Breast epithelium (tissue), 4 donors: Measurements from ENCODE around the gene MFSD8. TPM values are rescaled to one million over a fixed set of nuclear protein-coding genes. Genes with fewer than 3 reads are reported as not detected.
"Not testable (repeated sequence)": the region's sequence is repeated elsewhere in the genome, so short reads cannot be mapped to it uniquely, and the experiment has no call there.

Experiments used
- DNase-seq, 2 donors: peaks; one replicate each; pipeline ENCODE4 v3.0.0-alpha.2; 2019; ENCODE audit warnings: low spot score in 2 of 2
- H3K27ac ChIP-seq, 2 donors: fragments of 200-600 bp; sonication (generic) in 1 of 2; one replicate each; pipeline ENCODE4 v1.5.1; 2016 to 2019; ENCODE audit warnings: mild to moderate bottlenecking in 1 of 2
- H3K27me3 ChIP-seq, 2 donors: fragments of 200-600 bp; sonication (generic) in 1 of 2; one replicate each; pipeline versions ENCODE4 v1.5.1 to v1.6.0; 2017 to 2019; ENCODE audit warnings: control low read depth in 1 of 2, mild to moderate bottlenecking in 1 of 2
- H3K36me3 ChIP-seq: fragments of 200-600 bp; one replicate; pipeline ENCODE4 v1.5.1; 2019
- H3K4me1 ChIP-seq, 2 donors: fragments of 200-600 bp; sonication (generic); one replicate each; pipeline ENCODE4 v1.5.1; 2016 to 2019; ENCODE audit warnings: control low read depth in 1 of 2
- H3K4me3 ChIP-seq, 3 donors: fragments of 200-600 bp; sonication (generic); 1 replicate in 2 of 3; 2 replicates in 1 of 3; pipeline ENCODE4 v1.5.1; 2016 to 2019; ENCODE audit warnings: mild to moderate bottlenecking in 3 of 3, moderate library complexity in 2 of 3
- H3K9me3 ChIP-seq, 2 donors: fragments of 200-600 bp; sonication (generic) in 1 of 2; one replicate each; pipeline ENCODE4 v1.5.1; 2016 to 2019; ENCODE audit warnings: control low read depth in 1 of 2
- CTCF ChIP-seq, 3 donors: fragments of 450-650 bp; IDR thresholded peaks; one replicate each; pipeline ENCODE4 v1.5.1; 2016 to 2017; ENCODE audit warnings: antibody characterized with exemption in 3 of 3, mild to moderate bottlenecking in 3 of 3, moderate library complexity in 3 of 3
- POLR2A ChIP-seq: fragments of 450-650 bp; IDR thresholded peaks from one replicate; pipeline ENCODE4 v1.6.1; 2016; ENCODE audit warnings: antibody characterized with exemption, mild to moderate bottlenecking, moderate library complexity
- POLR2AphosphoS5 ChIP-seq, 3 donors: sonication (generic); formaldehyde crosslinking; IDR thresholded peaks; one replicate each; pipeline ENCODE4 v1.6.1; 2017; ENCODE audit warnings: antibody characterized with exemption in 3 of 3
- intact Hi-C: fragments of 100-400 bp; cut with DNase I; formaldehyde crosslinking; loops from one replicate; pipeline ENCODE4 v1.15.1; 2023; ENCODE audit warnings: low total_unique reads
- total RNA-seq, 3 donors: library from RNA; depleted of rRNA; stranded (reverse); fragments of >200 nt; gene quantifications; one replicate each; pipeline ENCODE4 v1.1.0, GENCODE V29; 2016

Gene MFSD8
- total RNA-seq, 3 donors from 2014 or later: 18.9 to 50.9 (median 37.7) TPM

- H3K9me3 ChIP-seq: no peaks in the 10 kb centered on the region
- intact Hi-C loops: no loop called here
- H3K4me3 ChIP-seq: no peak overlapping the region
- H3K4me1 ChIP-seq: no peaks in the 10 kb centered on the region
- DNase-seq: no peak
- H3K36me3 ChIP-seq: peaks cover 3% of the 10 kb centered on the region
- no peak overlapping the region for H3K27ac ChIP-seq
- no peaks in the 10 kb centered on the region for H3K27me3 ChIP-seq
- TF ChIP-seq POLR2AphosphoS5 (IDR thresholded peaks at IDR 0.05) (no peak), CTCF (IDR thresholded peaks at IDR 0.05) (no peak), POLR2A (no peak)
Measured at GRCh38 chr4:127930175-127930574, 34.8 kb downstream of the MFSD8 start.

- H3K4me3 ChIP-seq, H3K27ac ChIP-seq, H3K4me1 ChIP-seq, H3K36me3 ChIP-seq, DNase-seq, H3K27me3 ChIP-seq, H3K9me3 ChIP-seq: not testable (repeated sequence)
- intact Hi-C loops: loop anchor here (10.0 kb wide), 1 partner anchor 79 kb away; no protein-coding TSS in a partner anchor
Measured at GRCh38 chr4:127925720-127926119, 39.3 kb downstream of the MFSD8 start.

GRCh38 chr4:127922226-127922625, 42.7 kb downstream of the MFSD8 start:
- Histone ChIP-seq H3K4me1 (no peaks in the 10 kb centered on the region), H3K4me3 (no peak overlapping the region), H3K27ac (no peak overlapping the region), H3K27me3 (no peaks in the 10 kb centered on the region), H3K9me3 (no peaks in the 10 kb centered on the region), H3K36me3 (peaks cover 7% of the 10 kb centered on the region)
- no peak for TF ChIP-seq POLR2AphosphoS5 (IDR thresholded peaks at IDR 0.05)
- TF ChIP-seq CTCF (IDR thresholded peaks at IDR 0.05): no peak
- no peak for TF ChIP-seq POLR2A
- no peak for DNase-seq
- intact Hi-C loops: loop anchor here (10.0 kb wide), 1 partner anchor 83 kb away; no protein-coding TSS in a partner anchor

- no peak overlapping the region for H3K4me3 ChIP-seq
- no peak for DNase-seq
- peaks cover 7% of the 10 kb centered on the region for H3K36me3 ChIP-seq
- TF ChIP-seq POLR2A (no peak), CTCF (IDR thresholded peaks at IDR 0.05) (no peak), POLR2AphosphoS5 (IDR thresholded peaks at IDR 0.05) (no peak)
- no peaks in the 10 kb centered on the region for H3K27me3 ChIP-seq
- no peaks in the 10 kb centered on the region for H3K9me3 ChIP-seq
- H3K27ac ChIP-seq: no peak overlapping the region
- intact Hi-C loops: loop anchor here (10.0 kb wide), 1 partner anchor 84 kb away; no protein-coding TSS in a partner anchor
- no peaks in the 10 kb centered on the region for H3K4me1 ChIP-seq
Measured at GRCh38 chr4:127920521-127920920, 44.5 kb downstream of the MFSD8 start.

GRCh38 chr4:127917151-127917550, 47.8 kb downstream of the MFSD8 start:
- no peak for DNase-seq
- intact Hi-C loops: no loop called here
- Histone ChIP-seq H3K4me3 (no peak overlapping the region), H3K9me3 (no peaks in the 10 kb centered on the region), H3K36me3 (peaks cover 7% of the 10 kb centered on the region), H3K27ac (no peak overlapping the region), H3K27me3 (no peaks in the 10 kb centered on the region), H3K4me1 (no peaks in the 10 kb centered on the region)
- TF ChIP-seq POLR2AphosphoS5 (IDR thresholded peaks at IDR 0.05): no peak
- TF ChIP-seq CTCF (IDR thresholded peaks at IDR 0.05): no peak
- no peak for TF ChIP-seq POLR2A

GRCh38 chr4:127916512-127916911, 48.5 kb downstream of the MFSD8 start:
- DNase-seq: no peak
- intact Hi-C loops: no loop called here
- no peak overlapping the region for H3K27ac ChIP-seq
- H3K27me3 ChIP-seq: no peaks in the 10 kb centered on the region
- no peak for TF ChIP-seq POLR2AphosphoS5 (IDR thresholded peaks at IDR 0.05)
- no peak for TF ChIP-seq POLR2A
- TF ChIP-seq CTCF (IDR thresholded peaks at IDR 0.05): no peak
- H3K36me3 ChIP-seq: peaks cover 7% of the 10 kb centered on the region
- no peaks in the 10 kb centered on the region for H3K9me3 ChIP-seq
- H3K4me3 ChIP-seq: no peak overlapping the region
- no peaks in the 10 kb centered on the region for H3K4me1 ChIP-seq
